Transverse colon (tissue), 4 donors: ENCODE results near the gene RBFOX2.

ENCODE experiments used
- POLR2A ChIP-seq: fragments of 450-650 bp; IDR thresholded peaks from one replicate; pipeline ENCODE4 v1.6.1; 2016; ENCODE audit warnings: antibody characterized with exemption, mild to moderate bottlenecking, moderate library complexity
- POLR2AphosphoS5 ChIP-seq, 3 donors: sonication (generic); formaldehyde crosslinking; IDR thresholded peaks; one replicate each; pipeline ENCODE4 v1.6.1; 2016; ENCODE audit warnings: antibody characterized with exemption in 3 of 3
- TF ChIP-seq, protein P1 (sequence below), 5 experiments: fragments of 200-600 bp in 3 of 5; fragments of 450-650 bp in 2 of 5; sonication (generic) in 3 of 5; IDR thresholded peaks; 1 replicate in 2 of 5; 2 replicates in 3 of 5; pipeline ENCODE4 v1.5.1; 2016 to 2017; ENCODE audit warnings: antibody characterized with exemption in 5 of 5, inconsistent platforms in 3 of 5, mild to moderate bottlenecking in 2 of 5, moderate library complexity in 1 of 5

DNA sequence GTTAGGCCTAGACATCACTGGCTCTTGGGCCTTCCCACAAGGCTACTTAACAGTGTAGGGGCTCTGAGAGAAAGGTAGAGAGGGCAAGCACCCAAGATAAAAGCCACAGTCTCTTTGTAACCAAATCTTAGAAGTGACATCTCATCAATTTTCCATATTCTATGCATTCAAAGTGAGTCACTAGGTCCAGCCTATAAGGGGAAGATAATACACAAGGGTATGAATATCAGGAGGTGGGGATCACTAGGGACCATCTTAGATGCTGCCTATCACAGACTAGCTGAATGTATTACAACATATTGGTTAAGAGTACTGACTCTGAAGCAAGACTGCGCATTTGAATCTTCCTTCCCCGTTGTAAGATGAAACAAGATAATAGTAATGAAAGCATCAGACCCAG lies 144.1 kb downstream of the RBFOX2 start:
- TF ChIP-seq, protein P1, sequence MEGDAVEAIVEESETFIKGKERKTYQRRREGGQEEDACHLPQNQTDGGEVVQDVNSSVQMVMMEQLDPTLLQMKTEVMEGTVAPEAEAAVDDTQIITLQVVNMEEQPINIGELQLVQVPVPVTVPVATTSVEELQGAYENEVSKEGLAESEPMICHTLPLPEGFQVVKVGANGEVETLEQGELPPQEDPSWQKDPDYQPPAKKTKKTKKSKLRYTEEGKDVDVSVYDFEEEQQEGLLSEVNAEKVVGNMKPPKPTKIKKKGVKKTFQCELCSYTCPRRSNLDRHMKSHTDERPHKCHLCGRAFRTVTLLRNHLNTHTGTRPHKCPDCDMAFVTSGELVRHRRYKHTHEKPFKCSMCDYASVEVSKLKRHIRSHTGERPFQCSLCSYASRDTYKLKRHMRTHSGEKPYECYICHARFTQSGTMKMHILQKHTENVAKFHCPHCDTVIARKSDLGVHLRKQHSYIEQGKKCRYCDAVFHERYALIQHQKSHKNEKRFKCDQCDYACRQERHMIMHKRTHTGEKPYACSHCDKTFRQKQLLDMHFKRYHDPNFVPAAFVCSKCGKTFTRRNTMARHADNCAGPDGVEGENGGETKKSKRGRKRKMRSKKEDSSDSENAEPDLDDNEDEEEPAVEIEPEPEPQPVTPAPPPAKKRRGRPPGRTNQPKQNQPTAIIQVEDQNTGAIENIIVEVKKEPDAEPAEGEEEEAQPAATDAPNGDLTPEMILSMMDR (IDR thresholded peaks at IDR 0.05): no peak
- TF ChIP-seq POLR2A (no peak), POLR2AphosphoS5 (IDR thresholded peaks at IDR 0.05) (no peak)
